ENCODE results near the gene VWA2.

VWA2 gene

GRCh38 chr10:114207349-114207748 lies 31.7 kb upstream of the VWA2 start:
- H3K4me3 ChIP-seq (replicated peaks; ENCODE audit: low read depth, low read length), result no peak overlapping the region
- no peak for TF ChIP-seq CTCF (IDR thresholded peaks at IDR 0.05; ENCODE audit: low read depth, low read length, missing control alignments)
- DNase-seq (ENCODE audit: extremely low read depth, low read depth), result no peak

GRCh38 chr10:114208351-114208750 lies 30.7 kb upstream of the VWA2 start:
- no peak for TF ChIP-seq CTCF (IDR thresholded peaks at IDR 0.05; ENCODE audit: low read depth, low read length, missing control alignments)
- no peak for DNase-seq (ENCODE audit: extremely low read depth, low read depth)
- no peak overlapping the region for H3K4me3 ChIP-seq (replicated peaks; ENCODE audit: low read depth, low read length)

GRCh38 chr10:114212153-114212552 lies 26.9 kb upstream of the VWA2 start:
- no peak overlapping the region for H3K4me3 ChIP-seq (replicated peaks; ENCODE audit: low read depth, low read length)
- no peak for DNase-seq (ENCODE audit: extremely low read depth, low read depth)
- TF ChIP-seq CTCF (IDR thresholded peaks at IDR 0.05; ENCODE audit: low read depth, low read length, missing control alignments), result no peak

- no peak for TF ChIP-seq CTCF (IDR thresholded peaks at IDR 0.05; ENCODE audit: low read depth, low read length, missing control alignments)
- H3K4me3 ChIP-seq (replicated peaks; ENCODE audit: low read depth, low read length), result no peak overlapping the region
- no peak for DNase-seq (ENCODE audit: extremely low read depth, low read depth)
These were observed 24.0 kb upstream of the VWA2 start for GRCh38 chr10:114215033-114215432.

GRCh38 chr10:114220281-114220680 lies 18.8 kb upstream of the VWA2 start:
- H3K4me3 ChIP-seq (replicated peaks; ENCODE audit: low read depth, low read length), result no peak overlapping the region
- no peak for DNase-seq (ENCODE audit: extremely low read depth, low read depth)
- no peak for TF ChIP-seq CTCF (IDR thresholded peaks at IDR 0.05; ENCODE audit: low read depth, low read length, missing control alignments)

- no peak for DNase-seq (ENCODE audit: extremely low read depth, low read depth)
- TF ChIP-seq CTCF (IDR thresholded peaks at IDR 0.05; ENCODE audit: low read depth, low read length, missing control alignments), result no peak
- H3K4me3 ChIP-seq (replicated peaks; ENCODE audit: low read depth, low read length), result no peak overlapping the region
These were observed 17.8 kb upstream of the VWA2 start for GRCh38 chr10:114221235-114221634.

- H3K4me3 ChIP-seq (replicated peaks; ENCODE audit: low read depth, low read length), result no peak overlapping the region
- DNase-seq (ENCODE audit: extremely low read depth, low read depth), result no peak
- no peak for TF ChIP-seq CTCF (IDR thresholded peaks at IDR 0.05; ENCODE audit: low read depth, low read length, missing control alignments)
These were observed 16.0 kb upstream of the VWA2 start for GRCh38 chr10:114223066-114223465.
